Daoy (cell line): ENCODE results near the gene HSD17B3. TPM values are rescaled to one million over a fixed set of nuclear protein-coding genes. Genes with fewer than 3 reads are reported as not detected.
"Not testable (repeated sequence)": the region's sequence is repeated elsewhere in the genome, so short reads cannot be mapped to it uniquely, and the experiment has no call there.

Experiments used
- DNase-seq: peaks from one replicate; pipeline ENCODE4 v3.0.0-alpha.2; 2015; ENCODE audit warnings: low read depth
- total RNA-seq: library from RNA; depleted of rRNA; stranded (reverse); fragments of >200 nt; shearing (Covaris generic); gene quantifications from 2 replicates; pipeline ENCODE4 v1.2.3, GENCODE V29; 2014; rRNA removed

Gene HSD17B3
- total RNA-seq, 1 experiment from 2014 or later: not detected

- no peak for DNase-seq
These were observed 108.7 kb downstream of the HSD17B3 start for GRCh38 chr9:96193236-96193755.

DNA sequence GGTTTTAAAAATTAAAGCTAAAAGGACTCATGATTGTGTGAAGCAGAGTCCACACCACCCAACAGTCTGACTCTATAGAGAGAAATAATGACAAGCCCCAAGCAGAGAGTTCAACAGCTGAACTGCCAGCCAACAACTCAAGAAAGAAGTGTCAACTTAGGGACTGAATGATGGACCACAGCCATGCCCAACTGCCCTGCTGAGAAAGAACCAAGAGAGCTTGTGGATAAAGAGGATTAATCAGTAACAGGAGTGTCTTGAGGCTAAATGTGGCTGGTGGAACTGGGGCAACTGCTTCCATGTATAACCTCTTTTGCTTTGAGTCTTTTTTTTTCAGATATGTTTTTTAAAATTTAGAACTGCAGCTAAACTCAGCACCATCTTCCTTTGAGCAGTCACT lies 109.3 kb downstream of the HSD17B3 start:
- no peak for DNase-seq

- no peak for DNase-seq
These were observed 112.0 kb downstream of the HSD17B3 start for GRCh38 chr9:96189995-96190394.

DNA sequence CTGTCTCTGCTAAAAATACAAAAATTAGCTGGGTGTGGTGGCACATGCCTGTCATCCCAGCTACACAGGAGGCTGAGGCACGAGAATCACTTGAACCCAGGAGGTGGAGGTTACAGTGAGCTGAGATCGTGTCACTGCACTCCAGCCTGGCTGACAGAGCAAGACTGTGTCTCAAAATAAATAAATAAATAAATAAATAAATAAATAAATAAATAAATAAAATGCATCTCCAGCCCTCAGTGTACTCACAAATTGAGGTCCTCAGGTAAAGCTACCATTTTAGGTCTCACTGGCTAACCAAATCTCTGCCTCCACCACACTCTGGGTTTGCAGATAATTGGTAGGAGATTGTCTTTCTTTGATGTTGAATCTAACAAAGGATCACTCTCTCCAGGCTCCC lies 112.4 kb downstream of the HSD17B3 start:
- not testable (repeated sequence) for DNase-seq

GRCh38 chr9:96188571-96188970 lies 113.4 kb downstream of the HSD17B3 start:
- no peak for DNase-seq

- no peak for DNase-seq
These were observed 114.8 kb downstream of the HSD17B3 start for GRCh38 chr9:96187151-96187555.

GRCh38 chr9:96186591-96187011 lies 115.4 kb downstream of the HSD17B3 start:
- no peak for DNase-seq

DNA sequence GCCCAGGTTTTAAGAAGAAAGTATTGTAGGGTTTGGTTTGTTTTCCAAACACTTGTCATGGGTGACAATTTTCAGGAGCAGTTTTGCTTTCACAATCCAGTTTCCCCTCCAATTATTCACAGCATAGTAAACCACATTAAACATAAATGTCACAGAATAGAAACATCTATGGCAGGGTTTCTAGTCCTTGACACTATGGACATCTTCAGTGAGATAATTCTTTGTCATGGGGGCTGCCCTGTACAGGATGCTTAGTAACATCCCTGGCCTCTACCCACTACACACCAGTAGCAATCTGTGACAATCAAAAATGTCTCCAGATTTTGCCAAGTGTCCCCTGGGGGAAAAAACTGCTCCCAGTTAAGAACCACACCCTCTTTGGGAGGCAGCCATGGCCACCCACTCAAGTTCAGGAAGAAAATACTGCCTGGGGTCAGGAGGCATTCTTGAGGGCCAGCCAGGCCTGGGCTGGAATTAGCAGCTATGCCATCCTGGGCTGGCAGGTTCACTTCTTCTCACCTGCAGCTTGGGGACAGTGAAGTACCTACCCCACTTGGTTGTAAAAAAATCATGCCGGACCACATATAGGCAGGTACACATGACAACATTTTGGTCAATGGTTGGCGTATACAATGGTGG lies 116.3 kb downstream of the HSD17B3 start:
- DNase-seq: no peak

Other genes starting within 250 kb of the HSD17B3 start
- gene SLC35D2, start 81.5 kb upstream of the HSD17B3 start, total RNA-seq: 17.2 and 18.6 TPM in 2 replicates
- 23.8 and 28.8 TPM in 2 replicates for gene ZNF367, start 116.2 kb upstream of the HSD17B3 start, total RNA-seq
- 13.5 and 15.7 TPM in 2 replicates for gene HABP4, start 148.0 kb upstream of the HSD17B3 start, total RNA-seq